Osteocyte (in vitro differentiated cells): Measurements from ENCODE around the gene PA2G4. TPM values are rescaled to one million over a fixed set of nuclear protein-coding genes. Genes with fewer than 3 reads are reported as not detected.

ENCODE experiments used
- DNase-seq: peaks from one replicate; pipeline ENCODE4 v3.0.0; 2021; ENCODE audit warnings: mixed read lengths; ENCODE audit not compliant: unreplicated experiment; ENCODE audit errors: extremely low spot score
- H3K27ac Mint-ChIP-seq: one replicate; pipeline ENCODE4 v1.8.0; 2021; ENCODE audit warnings: mild to moderate bottlenecking, mixed read lengths; ENCODE audit not compliant: unreplicated experiment
- H3K27me3 Mint-ChIP-seq: one replicate; pipeline ENCODE4 v1.8.0; 2021; ENCODE audit warnings: mixed read lengths; ENCODE audit not compliant: unreplicated experiment
- H3K36me3 Mint-ChIP-seq: one replicate; pipeline ENCODE4 v1.8.0; 2021; ENCODE audit warnings: mixed read lengths; ENCODE audit not compliant: unreplicated experiment
- H3K4me1 Mint-ChIP-seq: one replicate; pipeline ENCODE4 v1.8.0; 2021; ENCODE audit warnings: mixed read lengths; ENCODE audit not compliant: unreplicated experiment
- H3K4me3 Mint-ChIP-seq: one replicate; pipeline ENCODE4 v1.8.0; 2021; ENCODE audit warnings: mild to moderate bottlenecking, moderate library complexity, mixed read lengths; ENCODE audit not compliant: unreplicated experiment
- H3K9me3 Mint-ChIP-seq: one replicate; pipeline ENCODE4 v1.8.0; 2021; ENCODE audit warnings: mixed read lengths; ENCODE audit not compliant: unreplicated experiment
- CTCF ChIP-seq: fragments of 200-600 bp; sonication (generic); IDR thresholded peaks from 2 replicates; pipeline ENCODE4 v1.5.0; 2021; ENCODE audit warnings: antibody characterized with exemption, mild to moderate bottlenecking, moderate library complexity
- total RNA-seq: library from RNA; stranded (reverse); gene quantifications from 2 replicates; pipeline ENCODE4 v1.2.1, GENCODE V29; 2021

The PA2G4 gene
- total RNA-seq, 1 donor from 2014 or later, result 85.9 TPM

GRCh38 chr12:56119361-56119796 is 15.0 kb downstream of the PA2G4 start:
- Mint-ChIP-seq H3K27me3 (no peaks in the 10 kb centered on the region), H3K27ac (peak overlapping the region; percentile 98), H3K36me3 (peaks cover 21% of the 10 kb centered on the region), H3K4me3 (peak overlapping the region; percentile 99), H3K4me1 (peaks cover 36% of the 10 kb centered on the region), H3K9me3 (no peaks in the 10 kb centered on the region)
- peak; percentile 78 for TF ChIP-seq CTCF
- no peak for DNase-seq

- Mint-ChIP-seq H3K27ac (peak overlapping the region; percentile 71), H3K27me3 (no peaks in the 10 kb centered on the region), H3K4me1 (peaks cover 33% of the 10 kb centered on the region), H3K4me3 (no peak overlapping the region), H3K36me3 (peaks cover 21% of the 10 kb centered on the region), H3K9me3 (no peaks in the 10 kb centered on the region)
- no peak for TF ChIP-seq CTCF
- no peak for DNase-seq
Observed at GRCh38 chr12:56120158-56120846, 15.9 kb downstream of the PA2G4 start.

- peaks cover 21% of the 10 kb centered on the region for H3K36me3 Mint-ChIP-seq
- DNase-seq, result no peak
- H3K4me3 Mint-ChIP-seq, result no peak overlapping the region
- H3K27ac Mint-ChIP-seq, result peak overlapping the region; percentile 9
- H3K27me3 Mint-ChIP-seq, result no peaks in the 10 kb centered on the region
- H3K4me1 Mint-ChIP-seq, result peaks cover 33% of the 10 kb centered on the region
- TF ChIP-seq CTCF, result no peak
- H3K9me3 Mint-ChIP-seq, result no peaks in the 10 kb centered on the region
Observed at GRCh38 chr12:56121204-56121870, 17.0 kb downstream of the PA2G4 start.

- Mint-ChIP-seq H3K9me3 (no peaks in the 10 kb centered on the region), H3K27me3 (no peaks in the 10 kb centered on the region), H3K4me1 (peaks cover 38% of the 10 kb centered on the region), H3K27ac (no peak overlapping the region), H3K36me3 (peaks cover 12% of the 10 kb centered on the region), H3K4me3 (no peak overlapping the region)
- DNase-seq, result no peak
- no peak for TF ChIP-seq CTCF
Observed at GRCh38 chr12:56122637-56123036, 18.3 kb downstream of the PA2G4 start.

- DNase-seq, result no peak
- no peaks in the 10 kb centered on the region for H3K27me3 Mint-ChIP-seq
- TF ChIP-seq CTCF, result no peak
- H3K36me3 Mint-ChIP-seq, result peaks cover 9% of the 10 kb centered on the region
- no peaks in the 10 kb centered on the region for H3K9me3 Mint-ChIP-seq
- no peak overlapping the region for H3K4me3 Mint-ChIP-seq
- H3K4me1 Mint-ChIP-seq, result peaks cover 29% of the 10 kb centered on the region
- peak overlapping the region; percentile 21 for H3K27ac Mint-ChIP-seq
Observed at GRCh38 chr12:56124133-56124532, 19.8 kb downstream of the PA2G4 start.
